ENCODE measurements around the gene OGFOD3.
A peak's percentile ranks its signal among the peaks of the same experiment; 100 is the strongest.

OGFOD3 gene

GRCh38 chr17:82399041-82399441 lies 19.3 kb downstream of the OGFOD3 start:
- peak; percentile 89 for DNase-seq (ENCODE audit: low read depth)
- Histone ChIP-seq H3K9me3 (ENCODE audit: control insufficient read depth, low read length) (no peaks in the 10 kb centered on the region), H3K4me3 (ENCODE audit: low read length) (peak overlapping the region; percentile 33), H3K4me1 (ENCODE audit: control insufficient read depth, insufficient read depth, low read length) (peaks cover 42% of the 10 kb centered on the region), H3K9ac (ENCODE audit: low read length) (no peak overlapping the region), H3K36me3 (ENCODE audit: control insufficient read depth, insufficient read depth, low read length, severe bottlenecking) (peaks cover 8% of the 10 kb centered on the region), H3K27me3 (replicated peaks; ENCODE audit: control insufficient read depth, insufficient read depth, low read length) (no peaks in the 10 kb centered on the region)

GRCh38 chr17:82397449-82398335 lies 20.7 kb downstream of the OGFOD3 start:
- H3K9me3 ChIP-seq (ENCODE audit: control insufficient read depth, low read length), result no peaks in the 10 kb centered on the region
- H3K4me1 ChIP-seq (ENCODE audit: control insufficient read depth, insufficient read depth, low read length), result peaks cover 42% of the 10 kb centered on the region
- H3K27me3 ChIP-seq (replicated peaks; ENCODE audit: control insufficient read depth, insufficient read depth, low read length), result no peaks in the 10 kb centered on the region
- no peak for DNase-seq (ENCODE audit: low read depth)
- no peak overlapping the region for H3K4me3 ChIP-seq (ENCODE audit: low read length)
- peaks cover 6% of the 10 kb centered on the region for H3K36me3 ChIP-seq (ENCODE audit: control insufficient read depth, insufficient read depth, low read length, severe bottlenecking)
- H3K9ac ChIP-seq (ENCODE audit: low read length), result no peak overlapping the region

- no peaks in the 10 kb centered on the region for H3K9me3 ChIP-seq (ENCODE audit: control insufficient read depth, low read length)
- H3K27me3 ChIP-seq (replicated peaks; ENCODE audit: control insufficient read depth, insufficient read depth, low read length), result no peaks in the 10 kb centered on the region
- peak; percentile 94 for DNase-seq (ENCODE audit: low read depth)
- H3K36me3 ChIP-seq (ENCODE audit: control insufficient read depth, insufficient read depth, low read length, severe bottlenecking), result peaks cover 10% of the 10 kb centered on the region
- H3K4me1 ChIP-seq (ENCODE audit: control insufficient read depth, insufficient read depth, low read length), result peaks cover 42% of the 10 kb centered on the region
- no peak overlapping the region for H3K4me3 ChIP-seq (ENCODE audit: low read length)
- peak overlapping the region; percentile 32 for H3K9ac ChIP-seq (ENCODE audit: low read length)
Measured at GRCh38 chr17:82396601-82397435, 21.6 kb downstream of the OGFOD3 start.

- Histone ChIP-seq H3K27me3 (replicated peaks; ENCODE audit: control insufficient read depth, insufficient read depth, low read length) (no peaks in the 10 kb centered on the region), H3K9ac (ENCODE audit: low read length) (no peak overlapping the region), H3K4me3 (ENCODE audit: low read length) (no peak overlapping the region), H3K36me3 (ENCODE audit: control insufficient read depth, insufficient read depth, low read length, severe bottlenecking) (peaks cover 11% of the 10 kb centered on the region), H3K9me3 (ENCODE audit: control insufficient read depth, low read length) (no peaks in the 10 kb centered on the region), H3K4me1 (ENCODE audit: control insufficient read depth, insufficient read depth, low read length) (peaks cover 31% of the 10 kb centered on the region)
- DNase-seq (ENCODE audit: low read depth), result no peak
Measured at GRCh38 chr17:82394278-82394677, 24.1 kb downstream of the OGFOD3 start.

- Histone ChIP-seq H3K4me1 (ENCODE audit: control insufficient read depth, insufficient read depth, low read length) (peaks cover 21% of the 10 kb centered on the region), H3K4me3 (ENCODE audit: low read length) (no peak overlapping the region), H3K9me3 (ENCODE audit: control insufficient read depth, low read length) (no peaks in the 10 kb centered on the region), H3K27me3 (replicated peaks; ENCODE audit: control insufficient read depth, insufficient read depth, low read length) (peaks cover under 1% of the 10 kb centered on the region), H3K36me3 (ENCODE audit: control insufficient read depth, insufficient read depth, low read length, severe bottlenecking) (peaks cover 11% of the 10 kb centered on the region), H3K9ac (ENCODE audit: low read length) (no peak overlapping the region)
- DNase-seq (ENCODE audit: low read depth), result no peak
Measured at GRCh38 chr17:82392941-82393340, 25.4 kb downstream of the OGFOD3 start.

- Histone ChIP-seq H3K9me3 (ENCODE audit: control insufficient read depth, low read length) (no peaks in the 10 kb centered on the region), H3K4me1 (ENCODE audit: control insufficient read depth, insufficient read depth, low read length) (peaks cover 15% of the 10 kb centered on the region), H3K36me3 (ENCODE audit: control insufficient read depth, insufficient read depth, low read length, severe bottlenecking) (peaks cover 11% of the 10 kb centered on the region), H3K9ac (ENCODE audit: low read length) (no peak overlapping the region), H3K4me3 (ENCODE audit: low read length) (no peak overlapping the region), H3K27me3 (replicated peaks; ENCODE audit: control insufficient read depth, insufficient read depth, low read length) (peaks cover 6% of the 10 kb centered on the region)
- DNase-seq (ENCODE audit: low read depth), result no peak
Measured at GRCh38 chr17:82392209-82392920, 26.0 kb downstream of the OGFOD3 start.

- Histone ChIP-seq H3K4me1 (ENCODE audit: control insufficient read depth, insufficient read depth, low read length) (peaks cover 9% of the 10 kb centered on the region), H3K4me3 (ENCODE audit: low read length) (no peak overlapping the region), H3K27me3 (replicated peaks; ENCODE audit: control insufficient read depth, insufficient read depth, low read length) (peaks cover 10% of the 10 kb centered on the region), H3K9ac (ENCODE audit: low read length) (no peak overlapping the region), H3K36me3 (ENCODE audit: control insufficient read depth, insufficient read depth, low read length, severe bottlenecking) (peaks cover 11% of the 10 kb centered on the region), H3K9me3 (ENCODE audit: control insufficient read depth, low read length) (no peaks in the 10 kb centered on the region)
- DNase-seq (ENCODE audit: low read depth), result no peak
Measured at GRCh38 chr17:82391496-82392066, 26.8 kb downstream of the OGFOD3 start.

GRCh38 chr17:82390860-82391435 lies 27.4 kb downstream of the OGFOD3 start:
- Histone ChIP-seq H3K36me3 (ENCODE audit: control insufficient read depth, insufficient read depth, low read length, severe bottlenecking) (peaks cover 11% of the 10 kb centered on the region), H3K4me1 (ENCODE audit: control insufficient read depth, insufficient read depth, low read length) (peaks cover 5% of the 10 kb centered on the region), H3K9ac (ENCODE audit: low read length) (no peak overlapping the region), H3K9me3 (ENCODE audit: control insufficient read depth, low read length) (no peaks in the 10 kb centered on the region), H3K27me3 (replicated peaks; ENCODE audit: control insufficient read depth, insufficient read depth, low read length) (peaks cover 10% of the 10 kb centered on the region), H3K4me3 (ENCODE audit: low read length) (no peak overlapping the region)
- no peak for DNase-seq (ENCODE audit: low read depth)

- peaks cover 2% of the 10 kb centered on the region for H3K4me1 ChIP-seq (ENCODE audit: control insufficient read depth, insufficient read depth, low read length)
- no peaks in the 10 kb centered on the region for H3K9me3 ChIP-seq (ENCODE audit: control insufficient read depth, low read length)
- no peak for DNase-seq (ENCODE audit: low read depth)
- no peak overlapping the region for H3K9ac ChIP-seq (ENCODE audit: low read length)
- peaks cover 11% of the 10 kb centered on the region for H3K36me3 ChIP-seq (ENCODE audit: control insufficient read depth, insufficient read depth, low read length, severe bottlenecking)
- peaks cover 10% of the 10 kb centered on the region for H3K27me3 ChIP-seq (replicated peaks; ENCODE audit: control insufficient read depth, insufficient read depth, low read length)
- H3K4me3 ChIP-seq (ENCODE audit: low read length), result no peak overlapping the region
Measured at GRCh38 chr17:82390015-82390859, 28.1 kb downstream of the OGFOD3 start.

GRCh38 chr17:82389379-82389778 lies 29.0 kb downstream of the OGFOD3 start:
- H3K36me3 ChIP-seq (ENCODE audit: control insufficient read depth, insufficient read depth, low read length, severe bottlenecking), result peaks cover 11% of the 10 kb centered on the region
- no peak for DNase-seq (ENCODE audit: low read depth)
- H3K9me3 ChIP-seq (ENCODE audit: control insufficient read depth, low read length), result no peaks in the 10 kb centered on the region
- peaks cover 6% of the 10 kb centered on the region for H3K4me1 ChIP-seq (ENCODE audit: control insufficient read depth, insufficient read depth, low read length)
- peaks cover 10% of the 10 kb centered on the region for H3K27me3 ChIP-seq (replicated peaks; ENCODE audit: control insufficient read depth, insufficient read depth, low read length)
- H3K9ac ChIP-seq (ENCODE audit: low read length), result no peak overlapping the region
- H3K4me3 ChIP-seq (ENCODE audit: low read length), result no peak overlapping the region
